Retina (tissue), 1 donor: Measurements from ENCODE around the gene RPN1.

Experiments
- DNase-seq: peaks from one replicate; pipeline ENCODE4 v3.0.0-alpha.2; 2016

Gene RPN1

GRCh38 chr3:128648940-128649663 is 1.5 kb downstream of the RPN1 start:
- DNase-seq: no peak

DNA sequence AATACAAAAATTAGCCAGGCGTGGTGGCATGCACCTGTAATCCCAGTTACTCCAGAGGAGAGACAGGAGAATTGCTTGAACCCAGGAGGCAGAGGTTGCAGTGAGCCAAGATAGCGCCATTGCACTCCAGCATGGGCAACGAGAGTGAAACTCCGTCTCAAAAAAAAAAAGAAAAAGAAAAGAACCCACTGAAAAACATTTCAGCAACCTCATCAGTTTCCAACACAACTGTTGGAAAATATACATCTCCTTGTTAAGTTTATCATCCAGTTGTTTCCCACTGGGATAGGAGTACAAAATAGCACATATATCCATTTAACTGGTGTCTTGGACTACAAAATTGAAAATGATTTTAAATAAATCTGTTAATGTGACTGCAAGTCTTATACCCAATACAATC is 2.2 kb downstream of the RPN1 start:
- no peak for DNase-seq

DNA sequence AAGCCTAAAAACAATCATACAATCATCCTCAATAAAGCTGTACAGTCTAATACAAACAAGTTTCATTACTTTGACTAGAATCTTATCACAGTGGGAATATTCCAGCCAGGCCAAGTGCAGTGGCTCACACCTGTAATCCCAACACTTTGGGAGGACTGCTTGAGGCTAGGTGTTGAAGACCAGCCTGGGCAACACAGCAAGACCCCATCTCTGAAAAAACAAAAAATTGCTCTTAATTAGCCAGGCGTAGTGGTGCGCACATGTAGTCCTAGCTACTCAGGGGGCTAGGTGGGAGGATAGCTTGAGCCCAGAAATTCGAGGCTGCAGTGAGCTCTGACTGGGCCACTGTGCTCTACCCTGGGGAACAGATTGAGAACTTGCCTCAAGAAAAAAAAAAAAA is 3.3 kb downstream of the RPN1 start:
- no peak for DNase-seq

GRCh38 chr3:128634075-128634611 is 16.5 kb downstream of the RPN1 start:
- no peak for DNase-seq

GRCh38 chr3:128632301-128632700 is 18.3 kb downstream of the RPN1 start:
- no peak for DNase-seq

- no peak for DNase-seq
Observed at GRCh38 chr3:128629936-128630335, 20.7 kb downstream of the RPN1 start.

DNA sequence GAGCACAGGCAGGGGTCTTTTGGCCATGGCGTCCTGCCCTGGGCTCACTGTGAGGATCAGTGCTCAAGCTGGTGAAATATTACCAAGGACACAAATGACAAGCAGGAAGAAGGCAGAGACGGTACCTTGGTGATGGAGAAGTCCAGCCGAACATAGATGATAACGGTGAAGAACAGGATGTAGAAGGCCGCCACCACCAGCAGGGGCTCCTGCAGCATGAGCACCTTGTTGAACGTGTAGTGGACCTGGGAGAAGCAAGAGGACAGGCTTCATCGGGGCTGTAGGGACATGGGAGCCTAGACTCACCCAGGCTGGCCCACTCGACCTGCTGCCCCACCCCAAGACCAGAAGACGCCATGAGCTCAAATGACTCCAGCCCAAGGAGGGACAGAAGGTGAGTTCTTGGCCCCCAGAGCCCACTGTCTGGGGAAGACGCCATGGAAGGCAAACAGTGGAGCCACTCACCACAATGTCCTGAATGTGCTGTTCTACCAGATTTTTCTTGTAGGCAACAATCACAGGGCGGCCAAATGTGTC is 25.1 kb downstream of the RPN1 start:
- no peak for DNase-seq

DNA sequence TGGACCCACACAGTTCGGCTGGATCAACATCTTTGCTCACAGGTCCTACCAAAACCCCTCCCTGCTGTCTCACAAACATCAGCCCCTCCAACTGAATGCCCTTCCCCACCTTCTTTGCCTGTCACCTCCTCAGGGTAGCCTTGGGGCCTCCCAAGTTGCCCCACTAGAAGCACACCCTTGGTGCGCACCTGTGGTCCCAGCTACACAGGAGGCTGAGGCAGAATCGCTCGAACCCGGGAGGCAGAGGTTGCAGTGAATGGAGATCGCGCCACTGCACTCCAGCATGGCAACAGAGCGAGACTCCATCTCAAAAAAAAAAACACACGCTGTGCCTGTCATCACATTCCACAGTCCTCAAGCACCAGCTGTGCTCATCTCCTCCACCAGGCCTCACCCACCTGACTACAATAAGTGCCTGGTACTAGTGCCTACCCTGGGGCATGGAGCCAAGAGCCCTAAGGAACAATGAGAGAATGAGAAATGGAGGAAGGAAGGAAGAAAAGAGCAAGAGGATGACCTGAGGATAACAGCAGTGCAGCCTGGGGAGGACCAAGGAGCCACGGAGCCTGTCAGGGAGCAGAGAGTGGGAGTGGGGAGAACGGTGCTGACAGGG is 26.0 kb downstream of the RPN1 start:
- DNase-seq: no peak

DNA sequence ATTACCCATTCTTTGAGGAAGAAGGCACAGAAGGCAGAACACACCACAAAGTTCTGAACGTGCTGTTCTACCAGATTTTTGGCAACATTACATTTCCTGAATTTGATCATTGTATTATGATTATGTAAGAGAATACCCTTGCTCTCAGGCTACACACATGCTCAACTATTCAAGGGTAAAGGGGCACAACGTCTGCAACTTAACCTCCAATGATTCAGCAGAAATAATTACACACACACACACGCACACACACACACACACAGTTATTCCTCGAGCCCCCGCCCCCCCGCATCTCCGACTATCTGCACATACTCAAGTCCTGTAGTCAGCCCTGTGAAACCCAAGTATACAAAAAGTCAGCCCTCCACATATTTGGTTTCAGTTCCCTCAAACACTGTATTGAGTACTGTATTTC is 26.8 kb downstream of the RPN1 start:
- no peak for DNase-seq

DNA sequence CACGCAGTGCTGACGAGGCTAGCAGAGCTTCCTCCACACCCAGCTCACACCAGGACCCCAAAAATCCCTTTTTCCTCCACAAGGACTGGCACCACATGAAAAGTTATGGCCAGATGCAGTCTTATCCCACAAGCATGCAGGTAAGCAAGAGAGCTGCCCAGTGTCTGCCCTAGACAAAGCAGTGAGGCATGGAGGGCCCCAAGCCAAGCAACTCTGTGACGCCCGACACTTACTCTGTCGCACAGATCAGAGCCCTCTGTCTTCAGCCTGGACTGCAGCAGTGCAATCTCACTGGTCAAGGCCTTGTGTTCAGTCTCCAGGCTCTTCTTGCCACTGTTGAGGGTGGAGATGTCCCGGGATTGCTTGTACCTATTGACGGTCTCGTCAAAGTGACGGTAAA is 28.7 kb downstream of the RPN1 start:
- no peak for DNase-seq

DNA sequence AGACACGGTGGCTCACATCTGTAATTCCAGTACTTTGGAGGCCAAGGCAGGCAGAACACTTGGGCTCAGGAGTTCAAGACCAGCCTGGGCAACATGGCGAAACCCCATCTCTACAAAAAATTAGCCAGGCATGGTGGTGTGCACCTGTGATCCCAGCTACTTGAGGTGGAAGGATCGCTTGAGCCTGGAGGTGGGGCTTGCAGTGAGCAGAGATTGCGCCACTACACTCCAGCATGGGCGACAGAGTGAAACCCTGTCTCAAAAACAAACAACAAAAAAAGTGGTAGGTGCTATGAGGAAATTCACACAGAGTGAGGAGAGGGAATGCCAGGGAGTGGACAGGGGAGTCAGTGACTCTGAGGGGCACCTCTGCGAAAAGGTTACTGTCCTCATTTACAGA is 29.4 kb downstream of the RPN1 start:
- no peak for DNase-seq

GRCh38 chr3:128620268-128620691 is 30.3 kb downstream of the RPN1 start:
- DNase-seq: no peak

DNA sequence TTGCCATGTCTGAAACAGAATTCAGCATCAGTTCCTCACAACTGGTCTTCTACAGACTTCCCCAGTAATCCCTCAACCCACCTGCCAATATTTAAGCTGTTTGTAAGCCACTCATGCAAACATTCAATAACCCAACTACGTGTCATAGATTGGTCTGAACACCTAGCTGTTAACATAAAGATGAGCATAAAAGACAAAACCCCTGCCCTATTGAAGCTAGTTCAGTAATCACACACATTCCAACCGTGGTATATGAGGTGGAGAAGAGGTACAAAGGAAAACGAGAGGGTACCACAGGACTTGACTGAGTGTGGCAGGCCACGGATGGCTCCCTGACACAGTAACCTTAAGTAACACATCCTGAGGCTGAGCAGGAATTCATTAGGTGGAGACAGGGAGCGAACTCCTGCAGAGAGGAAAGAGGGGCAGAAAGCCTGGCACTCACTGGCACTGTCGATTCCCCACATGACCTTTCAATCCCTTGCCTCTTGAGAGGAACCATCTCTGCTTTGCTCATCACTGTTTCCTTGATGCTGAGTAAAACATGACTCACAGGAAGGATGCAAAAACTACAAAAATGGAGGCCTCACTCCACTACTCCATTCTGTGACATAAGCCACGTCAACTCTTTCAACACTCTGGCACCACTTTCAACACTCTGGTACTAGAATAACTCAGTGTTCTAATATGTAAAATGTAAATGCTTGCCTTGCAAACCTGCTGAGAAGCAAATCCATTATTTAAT is 31.3 kb downstream of the RPN1 start:
- no peak for DNase-seq

DNA sequence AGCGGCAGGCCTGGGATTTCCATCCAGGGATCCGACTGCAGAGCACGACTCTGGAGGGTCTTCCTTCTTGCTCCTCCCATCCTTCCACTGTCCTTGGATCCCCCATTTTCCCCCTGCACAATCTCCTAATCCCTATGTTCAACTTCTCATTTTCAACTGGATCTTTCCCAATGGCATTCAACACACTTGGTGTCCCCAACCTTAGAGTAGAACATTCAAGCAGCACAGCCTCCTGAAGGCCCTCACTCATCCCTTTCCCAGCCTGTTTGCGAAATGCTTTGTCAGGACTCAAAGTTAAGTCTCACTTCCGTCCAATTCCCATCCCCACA is 32.3 kb downstream of the RPN1 start:
- DNase-seq: no peak

GRCh38 chr3:128617557-128618397 is 32.8 kb downstream of the RPN1 start:
- DNase-seq: peak; percentile 99

DNA sequence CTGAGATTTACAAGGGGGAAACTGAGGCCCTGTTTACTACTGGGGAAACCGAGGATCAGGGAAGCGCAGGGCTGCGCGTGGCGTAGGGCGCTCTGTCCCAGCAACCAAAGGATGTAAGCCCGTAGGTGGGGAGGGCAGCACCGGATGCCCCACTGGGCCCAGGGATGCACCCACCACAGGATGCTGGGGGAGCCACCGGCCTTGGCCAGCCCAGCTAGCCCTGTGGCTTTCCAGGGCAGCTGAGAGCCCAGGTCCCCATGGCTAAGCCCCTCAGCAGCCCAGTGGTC is 33.4 kb downstream of the RPN1 start:
- DNase-seq: no peak

DNA sequence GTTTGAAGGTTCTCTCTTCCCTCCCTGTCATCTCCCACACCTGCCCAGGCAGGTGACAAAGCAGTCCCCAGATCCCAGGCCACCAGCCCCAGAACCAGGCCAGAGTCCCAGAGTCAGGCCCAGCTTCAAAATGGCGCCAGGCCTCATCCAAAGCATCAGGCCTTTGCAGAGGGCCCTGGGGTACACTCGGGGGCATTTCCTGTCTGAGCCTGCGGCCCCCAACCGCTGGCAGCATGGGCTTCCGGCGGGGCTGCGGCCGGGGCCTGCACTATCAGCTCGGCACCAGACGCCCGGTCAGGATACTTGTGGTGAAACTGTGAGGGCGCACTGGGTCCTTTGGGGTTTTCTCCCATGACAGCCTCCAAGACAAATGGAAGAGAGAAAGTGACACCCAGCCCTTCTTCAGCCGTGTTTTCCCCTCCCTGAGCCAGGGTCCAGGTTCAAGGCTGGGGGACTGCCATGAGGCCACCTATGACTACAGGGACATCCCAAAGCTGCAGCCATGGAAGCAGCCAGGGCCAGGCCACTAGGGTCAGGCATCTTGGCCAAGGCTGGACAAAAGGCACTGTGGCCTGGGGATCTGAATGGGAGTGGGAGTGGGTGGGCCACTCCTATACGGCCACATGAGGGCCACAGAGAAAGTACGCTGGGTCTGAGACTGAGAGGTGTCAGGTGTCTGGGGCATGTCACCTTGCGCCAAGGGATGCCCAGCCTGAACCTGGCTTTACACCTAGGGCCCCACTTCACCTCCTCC is 33.9 kb downstream of the RPN1 start:
- DNase-seq: no peak

DNA sequence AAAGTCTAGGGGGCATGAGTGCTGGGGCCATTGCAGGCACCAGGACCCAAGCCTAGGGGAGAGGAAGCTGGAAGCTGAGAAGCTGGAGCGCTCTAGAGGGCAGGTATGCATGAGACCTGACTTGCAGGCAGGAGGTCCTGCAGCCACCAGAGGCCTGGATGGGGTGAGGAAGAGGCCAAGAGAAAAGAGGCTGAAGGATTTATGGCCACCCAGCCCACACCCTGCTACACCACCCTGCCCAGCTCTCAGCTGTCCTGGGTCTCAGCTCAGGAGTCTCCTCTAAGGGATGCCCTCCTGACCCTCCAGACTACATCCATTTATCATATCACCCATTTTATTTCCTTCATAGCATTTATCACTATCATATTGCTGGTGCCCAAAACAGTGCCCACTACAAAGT is 36.5 kb downstream of the RPN1 start:
- DNase-seq: no peak

DNA sequence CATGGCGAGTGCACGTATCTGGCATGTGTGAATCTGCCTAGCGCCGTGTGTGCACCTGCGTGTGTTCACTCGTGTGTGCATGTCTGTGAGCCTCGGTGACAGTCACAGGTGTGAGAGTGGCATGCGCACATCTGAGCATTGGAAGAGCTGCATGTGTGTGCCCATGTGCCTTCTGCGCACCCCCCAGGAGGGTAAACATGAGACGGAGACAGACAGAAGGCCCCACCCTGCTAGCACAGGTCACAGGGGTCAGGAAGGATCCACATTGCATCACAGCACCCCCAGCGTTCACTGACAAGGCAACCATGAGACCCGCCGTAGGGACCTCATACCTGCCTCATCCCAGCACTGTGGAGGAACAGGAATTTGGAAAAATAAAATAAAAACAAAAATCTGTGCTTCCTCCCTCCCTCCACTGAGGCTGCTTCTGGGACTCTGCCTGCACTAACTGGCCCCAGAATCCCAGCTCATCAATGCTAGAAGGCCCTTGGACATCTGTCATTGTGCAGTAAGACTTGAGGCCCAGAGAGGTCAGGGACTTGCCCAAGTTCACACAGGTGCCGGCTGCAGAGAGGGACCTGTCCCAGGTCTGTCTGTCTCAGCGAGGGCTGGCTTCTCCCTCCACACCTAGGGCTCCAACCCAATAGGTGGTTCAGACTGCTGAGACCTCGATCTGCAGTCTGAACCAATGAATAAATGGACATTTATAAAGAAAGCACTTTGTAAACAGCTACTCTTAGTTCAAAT is 37.4 kb downstream of the RPN1 start:
- no peak for DNase-seq

DNA sequence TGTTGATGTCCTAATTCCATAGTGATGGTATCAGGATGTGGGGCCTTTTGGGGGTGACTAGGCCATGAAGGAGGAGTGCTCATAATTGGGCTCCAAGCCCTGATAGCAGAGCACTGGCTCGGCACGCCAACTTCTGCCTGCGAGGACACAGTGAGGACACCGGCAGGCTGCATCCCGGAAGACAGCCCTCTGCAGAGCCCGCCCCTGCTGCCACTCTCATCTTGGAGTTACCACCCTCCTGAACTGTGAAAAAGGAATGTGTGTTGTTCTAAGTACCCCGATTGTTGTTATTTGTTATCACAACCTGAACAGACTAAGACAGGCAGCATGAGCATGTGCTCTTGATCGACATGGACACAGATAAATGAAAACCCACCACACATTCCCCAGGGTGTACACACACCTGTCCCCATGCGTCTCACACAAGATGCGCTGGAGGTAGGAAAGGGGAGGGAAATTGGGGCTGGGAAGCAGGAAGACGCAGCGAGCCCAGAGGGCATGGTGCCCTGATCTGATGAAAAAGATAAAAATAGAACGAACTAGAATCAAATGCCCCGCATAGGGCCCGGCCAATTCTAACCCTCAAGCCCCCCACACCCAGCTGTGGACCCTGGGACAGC is 40.1 kb downstream of the RPN1 start:
- DNase-seq: no peak

DNA sequence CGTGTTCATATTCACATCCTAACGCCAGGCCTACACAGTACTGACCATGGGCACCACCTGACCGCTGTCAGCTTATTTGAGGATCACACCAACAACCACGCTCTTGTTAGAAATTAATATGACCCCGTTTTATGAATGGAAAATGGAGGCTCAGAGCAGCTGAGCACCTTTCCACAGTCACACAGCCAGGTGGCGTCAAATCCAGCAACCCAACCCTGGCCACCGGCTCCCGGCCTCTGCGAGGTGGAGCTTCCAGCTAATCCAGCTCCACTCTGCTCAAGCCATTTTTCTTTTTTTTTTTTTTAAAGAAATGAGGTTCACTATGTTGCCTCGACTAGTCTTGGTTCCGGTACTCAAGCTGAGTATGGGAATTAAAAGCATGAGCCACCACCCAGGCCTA is 41.3 kb downstream of the RPN1 start:
- no peak for DNase-seq
